Measurements from ENCODE around the gene NCBP1. TPM values are rescaled to one million over a fixed set of nuclear protein-coding genes. Genes with fewer than 3 reads are reported as not detected.

NCBP1 gene
- total and polyA plus RNA-seq, 9 of the 15 experiments (the other 6 are each of a cell fraction or from before 2014, with no cell fraction given): 29.4 to 69.7 (median 57.5) TPM

DNA sequence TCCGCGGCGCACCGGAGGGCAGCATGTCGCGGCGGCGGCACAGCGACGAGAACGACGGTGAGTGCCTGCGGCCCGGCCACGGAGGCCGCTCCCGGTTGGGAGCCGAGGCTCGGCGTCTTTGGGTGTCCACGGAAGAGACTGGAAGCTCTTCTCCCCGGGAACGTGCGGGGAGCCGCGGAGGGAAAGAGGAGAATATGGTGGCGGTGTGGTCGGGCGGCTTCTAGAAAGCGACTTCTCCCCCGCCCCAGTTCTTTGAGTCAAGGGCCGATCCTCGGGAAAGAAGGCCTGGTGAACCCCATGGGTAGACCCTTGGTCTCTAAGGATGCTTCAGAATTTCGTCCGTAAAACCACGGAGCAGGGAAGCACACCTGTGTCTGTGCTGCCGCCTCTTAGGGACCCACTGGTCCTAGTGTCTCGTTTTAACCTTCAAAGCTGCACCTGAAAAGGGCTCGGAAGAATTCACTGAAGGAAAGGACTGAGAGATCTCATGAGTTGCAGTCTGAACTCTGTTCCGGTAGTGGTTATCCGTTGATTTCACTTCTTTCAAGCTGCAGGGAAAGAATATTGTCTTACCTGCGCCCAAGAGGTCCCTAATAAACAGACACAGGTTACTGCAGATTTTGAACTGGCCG lies 354 bp downstream of the NCBP1 start (continued):
- TF ChIP-seq CEBPG (CRISPR knock-in tag; IDR thresholded peaks at IDR 0.05) (no peak), CEBPG (tag; conservative IDR thresholded peaks at IDR 0.05 in 1 of 2, IDR thresholded peaks at IDR 0.05 in 1 of 2) (no peak), ZNF561 (CRISPR knock-in tag; conservative IDR thresholded peaks at IDR 0.05) (no peak), ZNF589 (CRISPR knock-in tag; IDR thresholded peaks at IDR 0.05; ENCODE audit: low read depth) (no peak), ARID3B (CRISPR knock-in tag; IDR thresholded peaks at IDR 0.05; ENCODE audit: borderline replicate concordance) (0 out of 2 replicates have a peak, but pooled peaks have one; percentile 2), PTTG1 (tag; IDR thresholded peaks at IDR 0.05; ENCODE audit: low read depth) (no peak), THRB (CRISPR knock-in tag; conservative IDR thresholded peaks at IDR 0.05) (no peak), SIN3B (IDR thresholded peaks at IDR 0.05; ENCODE audit: low read depth) (0 out of 2 replicates have a peak, but pooled peaks have one; percentile 2), SP1 (CRISPR knock-in tag; IDR thresholded peaks at IDR 0.05) (no peak; the same call in 1 of the 2 replicates), ZBTB7A (IDR thresholded peaks at IDR 0.05; ENCODE audit: borderline replicate concordance, control insufficient read depth, low read depth, low read length) (no peak), RBBP5 (IDR thresholded peaks at IDR 0.05; ENCODE audit: borderline replicate concordance, insufficient read depth, low read length, poor library complexity, severe bottlenecking) (peak; percentile 94)
